GM21390 (cell line): ENCODE data around the gene ZNF446.
"Not testable (repeated sequence)": the region's sequence is repeated elsewhere in the genome, so short reads cannot be mapped to it uniquely, and the experiment has no call there.

Source experiments
- ATAC-seq: cut with Tn5 transposase; IDR thresholded peaks from one replicate; pipeline ENCODE4 v1.9.1; 2021; ENCODE audit not compliant: unreplicated experiment

The ZNF446 gene

DNA sequence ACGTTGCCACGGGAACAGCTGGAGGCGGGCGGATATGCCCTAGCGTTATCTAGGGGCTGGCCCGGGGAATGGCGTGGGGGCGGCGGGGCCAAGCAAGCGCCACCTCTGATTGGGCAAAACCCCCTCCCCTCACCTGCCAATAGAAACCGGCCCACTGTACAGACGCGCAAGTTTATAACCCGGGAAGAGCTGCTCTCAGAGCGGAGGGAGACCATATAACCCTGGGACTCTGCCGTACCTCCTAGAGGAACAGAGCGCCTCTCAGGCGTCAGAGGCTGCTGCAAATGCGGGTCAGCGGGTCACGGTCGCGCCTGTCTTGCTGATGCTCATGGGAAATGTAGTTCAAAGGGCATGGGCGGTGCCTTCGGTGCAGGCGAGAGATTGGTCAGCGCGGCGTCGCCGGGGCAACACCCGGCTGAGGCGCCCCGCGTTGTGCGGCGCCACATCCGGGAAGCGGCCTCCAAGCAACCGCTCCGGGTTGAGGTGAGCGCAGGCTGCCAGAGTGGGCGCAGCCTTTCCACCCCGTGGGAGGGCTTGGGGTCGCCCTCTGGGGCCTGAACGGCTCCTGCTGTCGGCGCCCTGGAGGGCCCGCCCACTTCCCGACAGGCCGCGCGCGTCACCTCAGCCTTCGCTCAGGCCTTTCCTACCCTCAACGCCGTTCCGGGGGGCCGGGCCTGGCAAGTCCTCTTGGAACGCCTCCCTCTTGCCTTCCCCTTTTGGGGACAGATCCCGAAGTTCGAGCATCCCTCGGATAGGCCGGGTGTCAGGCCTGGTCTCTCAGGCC, at the start of gene ZNF446:
TSS of gene ZNF446 (plus strand) at position 639 of the 784 bp plus-strand sequence. CDS start 867 bp downstream, outside the sequence.
- peak; percentile 78 for ATAC-seq

DNA sequence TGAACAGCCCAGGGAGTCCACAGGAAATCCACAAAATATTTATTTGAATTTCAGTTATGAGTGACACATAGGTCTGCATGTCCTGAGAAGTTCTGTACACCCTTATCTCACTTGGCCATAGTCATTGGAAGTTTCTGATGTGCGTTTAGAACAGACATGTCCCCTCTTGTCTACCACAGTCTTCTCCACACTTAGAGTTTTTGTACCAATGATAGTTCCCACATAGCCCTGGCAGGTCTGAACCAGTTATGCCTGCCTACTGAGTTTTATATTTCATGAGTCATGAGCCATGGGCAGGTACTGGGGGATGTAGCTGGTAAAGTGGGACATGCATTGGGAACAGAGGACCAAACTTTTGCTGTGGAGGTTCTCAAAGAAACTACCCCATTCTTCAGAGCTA, 47.5 kb upstream of the ZNF446 start:
- ATAC-seq = no peak

DNA sequence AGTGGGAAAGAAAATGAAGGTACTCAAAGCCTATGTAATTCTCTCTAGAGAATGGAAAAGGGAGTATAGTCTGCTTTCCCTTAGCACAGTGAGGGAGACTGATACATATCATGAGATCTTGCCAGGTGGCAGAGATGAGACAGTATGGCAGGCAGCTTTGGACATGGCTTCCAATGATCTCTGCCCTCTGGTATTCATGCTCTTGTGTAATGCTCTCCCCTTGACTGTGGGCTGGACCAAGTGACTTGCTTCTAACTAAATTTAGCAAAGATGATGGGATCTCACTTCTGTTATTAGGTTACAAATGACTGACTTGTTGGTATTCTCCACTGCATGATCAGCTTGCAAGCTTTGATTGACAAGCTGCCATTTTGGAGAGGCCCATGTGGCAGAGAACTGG, 46.4 kb upstream of the ZNF446 start:
- ATAC-seq = no peak

DNA sequence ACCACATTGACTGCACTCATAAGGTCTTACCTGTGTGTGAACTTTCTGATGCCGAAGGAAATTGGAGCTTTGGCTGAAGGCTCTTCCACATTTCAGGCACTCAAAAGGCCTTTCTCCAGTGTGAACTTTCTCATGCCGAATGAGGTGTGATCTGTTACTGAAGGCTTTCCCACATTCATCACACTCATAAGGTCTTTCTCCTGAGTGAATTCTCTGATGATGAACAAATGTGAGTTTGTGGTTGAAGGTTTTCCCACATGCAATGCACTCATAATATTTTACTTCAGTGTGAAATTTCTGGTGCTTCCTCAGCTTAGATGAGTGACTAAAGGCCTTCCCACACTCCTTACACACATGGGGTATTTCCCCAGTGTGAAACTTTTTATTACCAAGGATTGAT, 41.9 kb upstream of the ZNF446 start:
- ATAC-seq = no peak

DNA sequence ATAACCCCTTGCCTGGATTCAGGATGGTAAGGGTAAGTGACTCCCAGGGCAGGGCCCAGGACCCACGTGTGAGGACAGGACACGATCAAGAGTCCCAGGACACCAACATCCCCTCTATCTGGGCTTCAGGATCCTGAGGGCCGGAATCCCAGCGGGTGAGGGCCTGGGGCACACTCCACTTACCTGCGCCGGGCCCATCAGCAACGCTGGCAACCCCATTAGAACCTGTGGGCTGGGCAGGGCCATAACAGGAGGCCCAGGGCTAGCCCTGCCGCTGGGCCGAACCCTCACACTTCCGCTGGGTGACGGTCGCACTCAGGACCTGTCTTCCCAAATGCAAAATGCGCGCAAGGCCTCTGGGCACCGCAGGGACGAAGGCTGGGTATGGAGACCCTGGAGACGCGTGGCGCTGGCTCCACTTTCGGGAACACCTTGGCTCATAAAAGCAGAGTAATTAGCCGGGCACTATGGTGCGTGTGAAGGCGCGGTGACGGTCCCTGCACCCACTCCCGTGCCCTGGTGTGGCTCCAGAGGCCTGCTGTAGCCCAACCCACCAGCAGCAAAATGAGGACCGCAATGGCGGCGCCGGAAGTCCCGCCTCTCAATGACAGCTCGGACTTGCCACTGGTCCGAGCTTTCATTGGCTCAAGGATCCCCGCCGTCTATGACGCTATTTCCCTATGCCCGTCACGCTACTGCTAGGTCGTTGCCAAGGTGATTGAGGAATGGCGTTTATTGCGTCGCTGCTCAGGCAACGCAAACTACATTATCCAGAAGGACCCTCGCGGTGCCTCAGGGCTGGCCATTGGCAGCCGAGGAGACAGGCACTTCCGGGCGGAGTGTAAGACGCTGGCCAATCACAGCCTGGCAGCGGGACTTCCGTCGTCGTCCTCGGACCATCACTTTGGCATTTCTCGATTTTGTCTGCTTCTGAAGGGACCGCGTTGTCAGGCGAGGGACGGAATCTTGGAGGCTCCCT, 36.3 kb upstream of the ZNF446 start, which contains the start of gene ZNF132:
TSS of gene ZNF132 (minus strand) at position 578 of the 979 bp plus-strand sequence. CDS start at position 246, 332 bp downstream.
- peak; percentile 93 for ATAC-seq

DNA sequence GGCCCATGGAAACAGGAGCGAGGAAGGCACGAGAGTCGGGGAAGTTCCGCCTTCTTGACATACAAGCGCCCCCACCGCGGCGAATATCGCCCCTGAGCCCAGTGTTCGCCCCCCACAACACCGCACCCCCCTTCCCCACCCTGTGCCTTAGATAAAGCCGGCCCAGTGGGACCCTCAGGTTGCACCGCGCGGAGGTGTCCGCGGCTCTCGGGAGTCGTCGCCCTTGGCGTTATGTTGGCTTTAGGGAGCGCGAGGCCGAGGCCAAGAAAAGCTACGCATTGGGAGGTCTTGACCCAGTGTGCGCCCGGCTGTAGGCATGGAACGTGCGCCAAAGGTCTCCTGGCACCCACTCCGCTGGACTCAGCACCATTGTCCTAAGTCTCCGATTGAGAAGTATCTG, 35.6 kb upstream of the ZNF446 start:
- ATAC-seq = no peak

DNA sequence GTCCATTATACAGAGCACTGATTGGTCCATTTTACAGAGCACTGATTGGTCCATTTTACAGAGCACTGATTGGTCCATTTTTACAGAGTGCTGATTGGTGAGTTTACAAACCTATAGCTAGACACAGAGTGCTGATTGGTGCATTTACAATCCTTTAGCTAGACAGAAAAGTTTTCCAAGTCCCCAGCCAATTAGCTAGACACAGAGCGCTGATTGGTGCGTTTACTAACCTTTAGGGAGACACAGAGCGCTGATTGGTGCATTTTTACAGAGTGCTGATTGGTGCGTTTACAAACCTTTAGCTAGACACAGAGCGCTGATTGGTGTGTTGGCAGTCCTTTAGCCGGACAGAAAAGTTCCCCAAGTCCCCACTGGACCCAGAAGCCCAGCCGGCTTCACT, 33.2 kb upstream of the ZNF446 start:
- not testable (repeated sequence) for ATAC-seq

DNA sequence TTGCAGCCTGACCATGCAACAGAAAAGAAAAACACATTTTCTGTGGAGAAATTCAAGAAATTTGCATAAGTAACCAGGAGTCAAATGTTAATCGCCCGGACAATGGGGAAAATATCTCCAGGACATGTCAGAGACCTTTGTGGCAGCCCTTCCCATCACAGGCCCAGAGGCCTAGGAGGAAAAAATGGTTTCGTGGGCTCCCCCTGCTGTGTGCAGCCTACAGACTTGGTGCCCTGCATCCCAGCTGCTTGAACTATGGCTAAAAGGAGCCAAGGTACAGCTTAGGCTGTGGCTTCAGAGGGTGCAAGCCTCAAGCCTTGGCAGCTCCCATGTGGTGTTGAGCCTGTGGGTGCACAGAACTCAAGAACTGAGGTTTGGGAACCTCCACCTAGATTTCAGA, 27.3 kb upstream of the ZNF446 start:
- ATAC-seq = not testable (repeated sequence)

DNA sequence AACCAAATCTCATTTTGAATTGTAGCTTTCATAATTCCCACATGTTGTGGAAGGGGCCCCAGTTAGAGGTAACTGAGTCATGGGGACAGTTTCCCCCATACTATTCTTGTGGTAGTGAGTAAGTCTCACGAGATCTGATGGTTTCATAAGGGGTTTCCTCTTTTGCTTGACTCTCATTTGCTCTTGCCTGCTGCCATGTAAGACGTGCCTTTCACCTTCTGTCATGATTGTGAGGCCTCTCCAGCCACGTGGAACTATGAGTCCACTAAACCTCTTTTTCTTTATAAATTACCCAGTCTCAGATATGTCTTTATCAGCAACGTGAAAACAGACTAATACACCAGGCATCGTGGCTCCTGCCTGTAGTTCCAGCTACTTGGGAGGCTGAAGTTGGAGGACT, 26.2 kb upstream of the ZNF446 start:
- not testable (repeated sequence) for ATAC-seq

DNA sequence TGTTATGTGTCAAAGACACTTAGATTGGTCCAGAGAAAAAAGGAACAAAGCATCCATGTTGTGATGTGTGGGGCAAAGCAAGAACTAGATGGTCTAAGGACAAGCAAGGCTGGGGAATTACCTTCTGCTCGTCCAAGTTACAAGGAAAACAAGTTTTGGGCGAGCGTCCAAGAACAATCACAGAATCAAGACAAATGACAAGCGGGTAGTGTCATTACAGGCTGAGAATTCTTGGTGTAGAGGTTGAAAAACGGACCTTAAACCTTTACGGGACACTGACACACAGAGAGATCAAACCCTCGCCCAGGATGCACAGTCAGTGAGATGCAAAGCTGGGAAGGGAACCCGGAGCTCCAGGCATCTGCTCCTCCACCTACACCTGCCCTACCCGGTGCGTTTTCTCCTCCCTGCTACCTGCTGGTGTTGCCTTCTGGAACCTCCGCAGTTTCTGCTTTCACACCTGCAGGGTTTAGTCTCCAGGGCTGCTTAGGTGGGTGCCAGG, 25.2 kb upstream of the ZNF446 start:
- no peak for ATAC-seq

DNA sequence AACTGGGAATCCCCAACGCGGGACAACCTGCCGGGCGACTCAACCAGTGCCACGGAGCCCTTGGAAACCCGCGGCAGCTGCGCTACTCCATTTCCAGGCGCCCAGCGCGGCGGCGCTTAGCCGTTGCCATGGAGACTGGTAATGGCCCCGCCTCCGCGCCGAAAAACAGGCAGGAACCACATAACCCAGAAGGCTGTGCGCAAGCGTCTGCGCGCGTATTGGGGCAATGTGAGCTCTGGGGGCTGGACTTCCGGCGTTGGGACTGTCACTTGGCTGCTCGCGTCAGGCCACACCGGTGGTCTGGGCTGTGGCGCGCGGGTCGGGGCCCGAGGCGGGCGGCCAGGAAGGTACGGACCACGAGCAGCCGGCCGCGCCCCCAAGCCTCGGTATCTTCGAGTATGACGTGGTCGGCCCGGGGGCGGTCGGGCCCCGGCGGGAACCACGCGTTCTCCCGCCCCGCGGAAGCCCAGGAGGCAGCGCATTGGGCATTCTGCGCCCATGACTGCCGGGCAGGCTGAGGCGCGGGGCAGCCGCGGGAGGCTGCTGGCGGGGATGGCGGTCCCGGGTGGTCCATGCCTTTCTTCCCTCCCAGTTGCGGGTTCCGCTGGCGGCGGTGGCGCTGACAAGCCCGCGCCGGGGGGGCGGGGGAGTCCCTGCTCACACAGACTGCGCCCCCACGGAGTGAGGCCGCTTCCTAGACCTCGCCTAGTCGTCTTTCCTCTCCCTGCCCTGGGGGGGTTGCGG, 24.6 kb upstream of the ZNF446 start, which contains the start of gene ZNF324B:
TSS of gene ZNF324B (plus strand) at position 265 of the 744 bp plus-strand sequence. CDS start 2,080 bp downstream, outside the sequence.
- ATAC-seq = peak; percentile 91

DNA sequence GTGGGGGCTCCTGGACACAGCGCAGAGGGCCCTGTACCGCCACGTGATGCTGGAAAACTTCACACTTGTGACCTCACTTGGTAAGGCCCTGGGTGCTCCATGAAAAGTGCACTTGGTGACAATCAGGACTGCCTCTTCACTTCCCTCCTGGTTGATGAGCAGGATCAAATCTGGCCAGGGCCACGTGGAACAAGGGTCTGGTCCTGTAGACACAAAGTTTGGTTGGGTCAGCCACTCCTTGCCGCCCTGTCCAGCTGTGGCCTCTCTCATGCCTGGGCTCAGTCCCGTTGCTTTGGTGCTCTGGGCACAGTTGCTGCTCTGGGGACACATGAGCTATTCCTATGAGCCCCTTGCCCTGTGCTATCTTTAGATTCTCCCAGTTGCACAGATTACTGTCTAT, 22.4 kb upstream of the ZNF446 start:
- no peak for ATAC-seq

DNA sequence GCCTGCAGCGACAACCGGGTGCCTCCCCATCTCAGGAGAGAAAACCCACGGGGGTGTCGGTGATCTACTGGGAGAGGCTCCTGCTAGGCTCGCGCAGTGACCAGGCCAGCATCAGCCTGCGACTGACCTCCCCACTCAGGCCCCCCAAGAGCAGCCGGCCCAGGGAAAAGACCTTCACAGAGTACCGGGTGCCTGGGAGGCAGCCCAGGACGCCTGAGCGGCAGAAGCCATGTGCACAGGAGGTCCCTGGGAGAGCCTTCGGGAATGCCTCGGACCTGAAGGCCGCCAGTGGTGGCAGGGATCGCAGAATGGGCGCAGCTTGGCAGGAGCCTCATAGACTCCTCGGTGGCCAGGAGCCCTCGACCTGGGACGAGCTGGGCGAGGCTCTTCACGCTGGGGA, 20.8 kb upstream of the ZNF446 start:
- ATAC-seq = no peak

DNA sequence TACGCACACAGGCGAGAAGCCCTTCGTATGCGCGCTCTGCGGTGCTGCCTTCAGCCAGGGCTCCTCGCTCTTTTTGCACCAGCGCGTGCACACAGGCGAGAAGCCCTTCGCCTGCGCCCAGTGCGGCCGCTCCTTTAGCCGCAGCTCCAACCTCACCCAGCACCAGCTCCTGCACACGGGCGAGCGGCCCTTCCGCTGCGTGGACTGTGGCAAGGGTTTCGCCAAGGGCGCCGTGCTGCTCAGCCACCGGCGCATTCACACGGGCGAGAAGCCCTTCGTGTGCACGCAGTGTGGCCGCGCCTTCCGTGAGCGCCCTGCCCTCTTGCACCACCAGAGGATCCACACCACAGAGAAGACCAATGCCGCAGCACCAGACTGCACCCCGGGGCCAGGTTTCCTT, 20.0 kb upstream of the ZNF446 start:
- no peak for ATAC-seq

DNA sequence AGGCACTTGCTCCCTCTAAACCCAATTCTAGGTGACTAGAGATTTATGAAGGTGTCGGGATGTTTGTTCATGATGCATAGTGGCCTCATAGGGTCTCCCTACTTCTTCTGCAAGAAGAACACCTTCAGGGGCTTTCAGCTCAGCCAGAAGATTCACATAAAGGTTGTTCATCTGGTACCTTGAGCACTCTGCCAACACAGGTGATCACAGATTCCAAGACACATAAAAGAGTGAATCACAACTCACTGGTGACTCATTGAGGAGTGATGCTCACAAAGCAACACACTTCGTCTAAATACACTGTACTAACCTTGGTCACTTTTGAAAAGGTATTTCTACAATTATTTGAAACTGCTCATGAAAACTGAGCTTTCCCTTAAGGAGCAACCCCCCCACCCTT, 16.1 kb upstream of the ZNF446 start:
- ATAC-seq = no peak

DNA sequence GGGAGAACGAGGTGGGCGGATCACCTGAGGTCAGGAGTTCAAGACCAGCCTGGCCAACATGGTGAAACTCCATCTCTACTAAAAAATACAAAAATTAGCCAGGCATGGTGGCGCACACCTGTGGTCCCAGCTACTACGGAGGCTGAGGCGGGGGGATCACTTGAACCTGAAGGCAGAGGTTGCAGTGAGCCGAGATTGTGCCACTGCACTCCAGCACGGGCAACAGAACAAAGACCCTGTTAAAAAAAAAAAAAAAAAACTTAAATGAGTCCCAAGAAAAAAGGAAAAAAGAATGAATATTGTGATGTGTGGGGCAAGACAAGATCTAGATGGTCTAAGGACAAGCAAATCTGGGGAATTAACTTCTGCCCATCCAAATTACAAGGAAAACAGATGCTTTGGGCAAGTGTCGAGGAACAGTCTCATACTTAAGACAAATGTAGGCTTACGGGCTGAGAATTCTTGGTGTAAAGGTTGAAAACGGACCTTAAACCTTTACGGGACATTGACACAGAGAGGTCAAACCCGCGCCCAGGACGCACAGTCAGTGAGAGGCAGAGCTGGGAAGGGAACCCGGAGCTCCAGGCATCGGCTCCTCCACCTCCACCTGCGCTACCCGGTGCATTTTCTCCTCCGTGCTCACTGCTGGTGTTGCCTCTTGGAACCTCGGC, 9.9 kb upstream of the ZNF446 start:
- peak; percentile 22 for ATAC-seq

DNA sequence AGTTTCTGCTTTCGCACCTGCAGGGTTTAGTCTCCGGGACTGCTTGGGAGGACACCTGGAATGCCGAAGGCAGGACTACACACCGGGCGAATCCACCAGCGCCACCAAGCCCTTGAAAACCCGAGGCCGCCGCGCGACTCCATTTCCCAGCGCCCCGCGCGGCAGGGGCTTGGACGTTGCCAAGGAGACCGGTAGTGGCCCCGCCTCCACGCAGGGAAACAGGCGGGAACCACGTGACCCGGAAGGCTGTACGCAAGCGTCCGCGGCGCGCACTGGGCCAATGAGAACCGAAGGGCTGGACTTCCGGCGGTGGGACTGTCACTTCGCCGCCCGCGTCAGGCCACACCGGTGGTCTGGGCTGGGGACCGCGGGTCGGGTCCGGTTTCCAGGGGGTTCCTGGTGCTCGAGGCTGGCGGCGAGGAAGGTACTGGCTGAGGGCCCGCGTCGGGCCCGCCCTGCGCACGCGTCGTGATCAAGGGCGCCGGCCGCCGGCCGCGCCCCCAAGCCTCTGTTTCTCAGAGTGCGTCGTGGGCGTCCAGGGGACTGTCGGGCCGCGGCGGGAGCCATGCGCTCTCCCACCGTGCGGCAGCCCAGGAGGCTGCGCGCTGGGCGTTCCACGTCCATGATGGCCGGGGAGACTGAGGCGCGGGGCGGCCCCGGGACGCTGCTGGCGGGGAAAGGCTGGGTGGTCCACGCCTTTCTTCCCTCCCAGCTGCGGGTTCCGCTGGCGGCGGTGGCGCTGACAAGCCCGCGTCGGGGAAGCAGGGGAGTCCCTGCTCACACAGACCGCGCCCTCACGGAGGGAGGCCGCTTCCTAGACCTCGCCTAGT, 9.2 kb upstream of the ZNF446 start, which contains the start of gene ZNF324:
TSS of gene ZNF324 (plus strand) at position 321 of the 830 bp plus-strand sequence. CDS start 2,106 bp downstream, outside the sequence.
- peak; percentile 89 for ATAC-seq

DNA sequence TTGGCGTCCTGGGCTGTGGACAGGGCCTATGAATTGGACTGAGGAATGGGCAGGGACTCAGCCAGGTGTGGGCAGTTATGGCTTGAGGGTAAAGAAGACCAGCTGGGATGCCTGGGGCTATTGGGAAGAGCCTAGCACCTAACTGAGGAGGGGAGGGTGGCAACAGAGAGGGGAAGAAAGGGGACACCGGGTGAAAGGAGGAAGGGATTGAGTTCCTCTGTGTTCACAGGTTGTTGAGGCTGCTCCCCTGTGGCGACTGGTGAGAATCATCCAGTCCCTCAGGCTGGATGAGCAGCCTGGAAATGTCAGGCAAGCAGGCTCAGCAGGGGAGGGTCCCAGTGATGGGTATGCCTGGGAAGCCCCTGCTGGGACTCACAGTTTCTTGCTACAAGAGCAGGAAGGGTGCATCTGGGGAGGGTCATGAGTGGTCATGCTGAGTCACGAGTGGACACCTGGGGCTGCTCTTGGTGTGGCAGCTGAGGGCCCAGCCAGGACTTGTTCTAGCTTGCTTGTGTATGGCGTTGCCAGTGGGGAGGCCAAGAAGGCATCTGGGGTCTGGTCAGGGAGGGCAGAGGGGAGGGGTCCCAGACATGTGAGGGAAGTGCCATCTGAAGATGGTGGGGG, 7.8 kb upstream of the ZNF446 start:
- no peak for ATAC-seq
